ENCODE data around the gene TMEM128.
"Not testable (repeated sequence)": the region's sequence is repeated elsewhere in the genome, so short reads cannot be mapped to it uniquely, and the experiment has no call there.

TMEM128 gene

DNA sequence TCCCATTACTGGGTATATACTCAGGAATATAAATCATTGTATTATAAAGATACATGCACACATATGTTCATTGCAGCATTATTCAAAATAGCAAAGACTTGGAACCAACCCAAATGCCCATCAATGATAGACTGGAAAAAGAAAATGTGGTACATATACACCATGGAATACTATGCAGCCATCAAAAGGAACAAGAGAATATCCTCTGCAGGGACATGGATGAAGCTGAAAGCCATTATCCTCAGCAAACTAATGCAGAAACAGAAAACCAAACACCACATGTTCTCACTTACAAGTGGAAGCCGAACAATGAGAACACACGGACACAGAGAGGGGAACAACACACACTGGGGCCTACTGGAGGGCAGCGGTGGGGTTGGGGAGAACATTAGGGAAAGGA lies 9.7 kb upstream of the TMEM128 start:
- H3K23ac ChIP-seq (ENCODE audit: low read length in 2 of 2); H2BK15ac ChIP-seq (ENCODE audit: low read depth, poor library complexity, severe bottlenecking); H3K4me1 ChIP-seq (ENCODE audit: control insufficient read depth, insufficient read depth, low read depth, low read length); H2AFZ ChIP-seq (ENCODE audit: low read depth, low read length); H4K91ac ChIP-seq (ENCODE audit: low read length); DNase-seq; H3K9me3 ChIP-seq (ENCODE audit: control insufficient read depth, low read length); H3K27ac ChIP-seq (ENCODE audit: low read length, poor library complexity, severe bottlenecking); H2BK12ac ChIP-seq (ENCODE audit: low read length in 2 of 2); H2BK120ac ChIP-seq (ENCODE audit: low read depth, low read length); H3K9ac ChIP-seq (ENCODE audit: low read length); H3K4me2 ChIP-seq (ENCODE audit: low read length, poor library complexity, severe bottlenecking); H3K4ac ChIP-seq (ENCODE audit: low read depth in 1 of 2, low read length in 2 of 2); H3K4me3 ChIP-seq (ENCODE audit: insufficient read depth in 1 of 2, low read depth in 1 of 2, low read length in 2 of 2); H3K18ac ChIP-seq (ENCODE audit: low read depth in 1 of 2, low read length in 2 of 2); H4K8ac ChIP-seq (ENCODE audit: low read length); H3K79me1 ChIP-seq (replicated peaks; ENCODE audit: low read length, poor library complexity, severe bottlenecking); H3K36me3 ChIP-seq (ENCODE audit: control insufficient read depth in 1 of 2, insufficient read depth in 2 of 2, low read depth in 1 of 2, low read length in 2 of 2); H2AK5ac ChIP-seq (ENCODE audit: low read length, severe bottlenecking); H2BK5ac ChIP-seq (ENCODE audit: low read depth, low read length, poor library complexity, severe bottlenecking); H3K14ac ChIP-seq (ENCODE audit: low read length in 2 of 2): not testable (repeated sequence)
- 40% methylated on average over 1 of the region's 3 CpGs for WGBS
- H3K27me3 ChIP-seq (ENCODE audit: control insufficient read depth in 1 of 2, insufficient read depth in 1 of 2, low read length in 2 of 2): peaks cover 28 to 32% of the 10 kb centered on the region in 2 experiments

DNA sequence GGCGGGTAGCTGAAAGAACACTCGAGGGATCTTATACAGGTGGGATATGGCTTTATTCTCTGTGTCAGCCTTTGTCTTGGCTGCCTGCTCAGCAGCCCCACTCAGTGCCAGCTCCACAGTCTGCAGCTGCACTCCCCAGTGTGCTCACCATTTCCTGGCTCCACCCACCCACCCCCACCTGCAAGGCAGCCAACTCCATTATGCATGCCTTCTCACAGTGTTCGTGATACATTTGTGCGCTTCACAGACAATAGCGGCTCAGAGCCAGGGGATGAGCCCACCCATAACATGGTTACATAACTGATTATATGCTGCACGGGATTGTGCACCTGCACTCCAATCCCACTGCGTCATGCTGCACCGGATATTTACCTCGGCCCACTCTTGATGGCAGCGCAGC lies 8.8 kb upstream of the TMEM128 start:
- no peak overlapping the region for H3K9ac ChIP-seq (ENCODE audit: low read length)
- no peak overlapping the region for H2BK15ac ChIP-seq (ENCODE audit: low read depth, poor library complexity, severe bottlenecking)
- H3K4me3 ChIP-seq (ENCODE audit: insufficient read depth in 1 of 2, low read depth in 1 of 2, low read length in 2 of 2): no peak overlapping the region
- H3K36me3 ChIP-seq (ENCODE audit: control insufficient read depth in 1 of 2, insufficient read depth in 2 of 2, low read depth in 1 of 2, low read length in 2 of 2): no peaks in the 10 kb centered on the region
- no peak overlapping the region for H2AFZ ChIP-seq (ENCODE audit: low read depth, low read length)
- no peak overlapping the region for H2AK5ac ChIP-seq (ENCODE audit: low read length, severe bottlenecking)
- peaks cover 25 to 32% of the 10 kb centered on the region in 2 experiments for H3K27me3 ChIP-seq (ENCODE audit: control insufficient read depth in 1 of 2, insufficient read depth in 1 of 2, low read length in 2 of 2)
- H3K9me3 ChIP-seq (ENCODE audit: control insufficient read depth, low read length): no peaks in the 10 kb centered on the region
- H3K27ac ChIP-seq (ENCODE audit: low read length, poor library complexity, severe bottlenecking): no peak overlapping the region
- H4K8ac ChIP-seq (ENCODE audit: low read length): no peak overlapping the region
- H3K4ac ChIP-seq (ENCODE audit: low read depth in 1 of 2, low read length in 2 of 2): no peak overlapping the region
- H3K18ac ChIP-seq (ENCODE audit: low read depth in 1 of 2, low read length in 2 of 2): no peak overlapping the region
- 87% methylated on average over 8 of the region's 10 CpGs for WGBS
- no peak overlapping the region for H3K4me2 ChIP-seq (ENCODE audit: low read length, poor library complexity, severe bottlenecking)
- H3K23ac ChIP-seq (ENCODE audit: low read length in 2 of 2): no peak overlapping the region
- no peak overlapping the region for H4K91ac ChIP-seq (ENCODE audit: low read length)
- no peak overlapping the region for H2BK120ac ChIP-seq (ENCODE audit: low read depth, low read length)
- no peak for DNase-seq
- no peak overlapping the region for H2BK5ac ChIP-seq (ENCODE audit: low read depth, low read length, poor library complexity, severe bottlenecking)
- H3K14ac ChIP-seq (ENCODE audit: low read length in 2 of 2): peak overlapping the region in 1 of 2 experiments; percentile 41
- no peaks in the 10 kb centered on the region for H3K4me1 ChIP-seq (ENCODE audit: control insufficient read depth, insufficient read depth, low read depth, low read length)
- no peak overlapping the region for H2BK12ac ChIP-seq (ENCODE audit: low read length in 2 of 2)
- no peaks in the 10 kb centered on the region for H3K79me1 ChIP-seq (replicated peaks; ENCODE audit: low read length, poor library complexity, severe bottlenecking)

GRCh38 chr4:4254666-4255065 lies 6.6 kb upstream of the TMEM128 start:
- Histone ChIP-seq H2BK12ac (ENCODE audit: low read length in 2 of 2) (no peak overlapping the region), H4K91ac (ENCODE audit: low read length) (no peak overlapping the region), H4K8ac (ENCODE audit: low read length) (no peak overlapping the region), H3K23ac (ENCODE audit: low read length in 2 of 2) (no peak overlapping the region), H3K14ac (ENCODE audit: low read length in 2 of 2) (no peak overlapping the region), H3K18ac (ENCODE audit: low read depth in 1 of 2, low read length in 2 of 2) (no peak overlapping the region), H3K79me1 (replicated peaks; ENCODE audit: low read length, poor library complexity, severe bottlenecking) (no peaks in the 10 kb centered on the region), H3K9me3 (ENCODE audit: control insufficient read depth, low read length) (no peaks in the 10 kb centered on the region), H3K4me3 (ENCODE audit: insufficient read depth in 1 of 2, low read depth in 1 of 2, low read length in 2 of 2) (no peak overlapping the region), H3K4ac (ENCODE audit: low read depth in 1 of 2, low read length in 2 of 2) (no peak overlapping the region), H3K27me3 (ENCODE audit: control insufficient read depth in 1 of 2, insufficient read depth in 1 of 2, low read length in 2 of 2) (peaks cover 30 to 31% of the 10 kb centered on the region in 2 experiments), H2BK5ac (ENCODE audit: low read depth, low read length, poor library complexity, severe bottlenecking) (no peak overlapping the region), H3K4me2 (ENCODE audit: low read length, poor library complexity, severe bottlenecking) (no peak overlapping the region), H2AFZ (ENCODE audit: low read depth, low read length) (no peak overlapping the region), H2BK15ac (ENCODE audit: low read depth, poor library complexity, severe bottlenecking) (no peak overlapping the region), H3K27ac (ENCODE audit: low read length, poor library complexity, severe bottlenecking) (no peak overlapping the region), H3K9ac (ENCODE audit: low read length) (no peak overlapping the region), H2BK120ac (ENCODE audit: low read depth, low read length) (no peak overlapping the region), H2AK5ac (ENCODE audit: low read length, severe bottlenecking) (no peak overlapping the region), H3K4me1 (ENCODE audit: control insufficient read depth, insufficient read depth, low read depth, low read length) (no peaks in the 10 kb centered on the region), H3K36me3 (ENCODE audit: control insufficient read depth in 1 of 2, insufficient read depth in 2 of 2, low read depth in 1 of 2, low read length in 2 of 2) (no peaks in the 10 kb centered on the region)
- no peak for DNase-seq
- WGBS: 89% methylated on average over 6 of the region's 6 CpGs

DNA sequence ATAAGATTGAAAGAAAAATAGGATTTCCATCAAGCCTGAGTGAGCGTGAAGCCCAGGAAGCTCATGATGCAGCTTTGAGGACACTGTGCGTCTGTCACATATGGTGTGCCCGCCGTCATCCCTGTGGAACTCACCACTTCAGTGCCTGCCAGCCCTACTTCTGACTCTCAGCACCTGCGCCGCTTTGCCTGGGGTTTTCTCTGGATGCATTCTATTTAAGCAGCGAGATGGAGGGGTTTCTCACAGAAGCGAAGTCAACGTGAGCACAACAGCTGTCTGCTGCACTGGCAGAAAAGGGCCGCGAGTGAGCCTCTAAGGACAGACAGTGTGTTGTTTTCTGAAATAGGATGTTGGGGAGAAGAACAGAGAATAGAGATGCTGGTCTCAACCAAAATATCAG lies 6.2 kb upstream of the TMEM128 start:
- no peak overlapping the region for H3K4me2 ChIP-seq (ENCODE audit: low read length, poor library complexity, severe bottlenecking)
- no peak overlapping the region for H3K27ac ChIP-seq (ENCODE audit: low read length, poor library complexity, severe bottlenecking)
- no peaks in the 10 kb centered on the region for H3K9me3 ChIP-seq (ENCODE audit: control insufficient read depth, low read length)
- H2AK5ac ChIP-seq (ENCODE audit: low read length, severe bottlenecking): no peak overlapping the region
- H3K4ac ChIP-seq (ENCODE audit: low read depth in 1 of 2, low read length in 2 of 2): no peak overlapping the region
- H3K18ac ChIP-seq (ENCODE audit: low read depth in 1 of 2, low read length in 2 of 2): no peak overlapping the region
- H2BK15ac ChIP-seq (ENCODE audit: low read depth, poor library complexity, severe bottlenecking): no peak overlapping the region
- H2BK12ac ChIP-seq (ENCODE audit: low read length in 2 of 2): no peak overlapping the region
- no peaks in the 10 kb centered on the region for H3K4me1 ChIP-seq (ENCODE audit: control insufficient read depth, insufficient read depth, low read depth, low read length)
- H2BK120ac ChIP-seq (ENCODE audit: low read depth, low read length): no peak overlapping the region
- WGBS: 82% methylated on average over 11 of the region's 11 CpGs
- H3K9ac ChIP-seq (ENCODE audit: low read length): no peak overlapping the region
- no peaks in the 10 kb centered on the region for H3K79me1 ChIP-seq (replicated peaks; ENCODE audit: low read length, poor library complexity, severe bottlenecking)
- H2BK5ac ChIP-seq (ENCODE audit: low read depth, low read length, poor library complexity, severe bottlenecking): no peak overlapping the region
- no peaks in the 10 kb centered on the region for H3K36me3 ChIP-seq (ENCODE audit: control insufficient read depth in 1 of 2, insufficient read depth in 2 of 2, low read depth in 1 of 2, low read length in 2 of 2)
- H4K8ac ChIP-seq (ENCODE audit: low read length): no peak overlapping the region
- no peak overlapping the region for H2AFZ ChIP-seq (ENCODE audit: low read depth, low read length)
- H4K91ac ChIP-seq (ENCODE audit: low read length): no peak overlapping the region
- no peak for DNase-seq
- no peak overlapping the region for H3K14ac ChIP-seq (ENCODE audit: low read length in 2 of 2)
- H3K27me3 ChIP-seq (ENCODE audit: control insufficient read depth in 1 of 2, insufficient read depth in 1 of 2, low read length in 2 of 2): peaks cover 27 to 30% of the 10 kb centered on the region in 2 experiments
- H3K23ac ChIP-seq (ENCODE audit: low read length in 2 of 2): no peak overlapping the region
- H3K4me3 ChIP-seq (ENCODE audit: insufficient read depth in 1 of 2, low read depth in 1 of 2, low read length in 2 of 2): no peak overlapping the region
